Measurements from ENCODE around the gene PTPRG.
"Not testable (repeated sequence)": the region's sequence is repeated elsewhere in the genome, so short reads cannot be mapped to it uniquely, and the experiment has no call there.

- TF ChIP-seq CTCF (IDR thresholded peaks at IDR 0.05); TCF7L2 (IDR thresholded peaks at IDR 0.05; ENCODE audit: low read depth, low read length): not testable (repeated sequence)
These were observed 254.9 kb downstream of the PTPRG start for GRCh38 chr3:61816304-61816703.

Measured in Panc1 (cell line).